HCT116 (cell line): Measurements from ENCODE around the gene IGFBP4. TPM values are rescaled to one million over a fixed set of nuclear protein-coding genes. Genes with fewer than 3 reads are reported as not detected.

ENCODE experiments used
- ATAC-seq: fragments of 200-7000 bp; cut with Tn5 transposase; 2 replicates; pipeline ENCODE4 v1.9.1; 2020; ENCODE audit warnings: mild to moderate bottlenecking, moderate library complexity
- BruUV-seq: library from RNA; stranded (reverse); fragments of 400-500 nt; replicated peaks from 2 replicates; lab custom pipeline; 2021; lab: Mats Ljungman, UMichigan
- CTCF ChIA-PET: fragments of 300-600 bp; sonication (Branson Sonifier 250); formaldehyde crosslinking; loops from one replicate; lab custom pipeline; 2021; ENCODE audit warnings: antibody characterized with exemption; lab: Charles Lee
- POLR2A ChIA-PET: fragments of 300-600, 350-600 bp; sonication (Branson Sonifier 250); formaldehyde crosslinking; loops from one replicate; lab custom pipeline; 2021; ENCODE audit warnings: antibody characterized with exemption; lab: Charles Lee
- RAD21 ChIA-PET, 2 experiments: fragments of 300-600 bp; sonication (Branson Sonifier 250); formaldehyde crosslinking; loops; one replicate each; lab custom pipeline; 2023; ENCODE audit warnings: low total read pairs in 2 of 2; ENCODE audit not compliant: uncharacterized antibody in 2 of 2, unreplicated experiment in 2 of 2, low non-redundant PET in 1 of 2; lab: Charles Lee
- DNase-seq: peaks from one replicate; pipeline ENCODE4 v3.0.0-alpha.2; 2010; ENCODE audit warnings: low read depth, low spot score
- H2AFZ ChIP-seq: fragments of 200-600 bp; shearing (Covaris generic), sonication (generic); 2 replicates; pipeline ENCODE4 v1.6.1; 2017; ENCODE audit warnings: low read depth, mixed run types, mixed read lengths, antibody characterized with exemption, low read length; ENCODE audit not compliant: poor library complexity, severe bottlenecking
- H3K27ac ChIP-seq: 2 replicates; pipeline ENCODE4 v1.5.1; 2012; ENCODE audit warnings: low read depth, low read length
- H3K27me3 ChIP-seq: fragments of 200-600 bp; sonication (generic); 2 replicates; pipeline ENCODE4 v1.6.1; 2016; ENCODE audit warnings: mixed run types, low read length, mixed read lengths; ENCODE audit not compliant: insufficient read depth
- H3K36me3 ChIP-seq, 2 experiments: fragments of 200-500 bp in 1 of 2; fragments of 200-600 bp in 1 of 2; sonication (Bioruptor generic) in 1 of 2; sonication (generic) in 1 of 2; 2 replicates each; pipeline versions ENCODE4 v1.5.1 to v1.6.1; 2014 to 2016; ENCODE audit warnings: low read length in 2 of 2, inconsistent platforms in 1 of 2, mixed read lengths in 1 of 2, mixed run types in 1 of 2; ENCODE audit not compliant: insufficient read depth in 2 of 2, control insufficient read depth in 1 of 2
- H3K4me1 ChIP-seq, 2 experiments: fragments of 200-600 bp in 1 of 2; sonication (generic) in 1 of 2; 2 replicates each; pipeline versions ENCODE4 v1.5.1 to v1.6.1; 2012 to 2017; ENCODE audit warnings: low read length in 2 of 2, inconsistent platforms in 1 of 2, mild to moderate bottlenecking in 1 of 2, mixed read lengths in 1 of 2, mixed run types in 1 of 2, moderate library complexity in 1 of 2; ENCODE audit not compliant: insufficient read depth in 2 of 2, control insufficient read depth in 1 of 2
- H3K4me2 ChIP-seq: fragments of 200-600 bp; sonication (generic); 2 replicates; pipeline ENCODE4 v1.6.1; 2017; ENCODE audit warnings: mixed run types, low read length, mixed read lengths
- H3K4me3 ChIP-seq, 2 experiments: fragments of 200-600 bp in 1 of 2; sonication (generic) in 1 of 2; replicated peaks in 1 of 2; 2 replicates each; pipeline ENCODE4 v1.5.1; 2011 to 2016; ENCODE audit warnings: low read length in 2 of 2, control low read depth in 1 of 2, low read depth in 1 of 2, mild to moderate bottlenecking in 1 of 2, mixed read lengths in 1 of 2, mixed run types in 1 of 2
- H3K79me2 ChIP-seq: fragments of 200-600 bp; sonication (generic); 2 replicates; pipeline ENCODE4 v1.6.1; 2017; ENCODE audit warnings: mild to moderate bottlenecking, mixed run types, low read length, moderate library complexity, mixed read lengths; ENCODE audit not compliant: insufficient read depth
- H3K9ac ChIP-seq: fragments of 200-600 bp; sonication (generic); 2 replicates; pipeline ENCODE4 v1.6.1; 2016; ENCODE audit warnings: low read length, mixed read lengths
- H3K9me2 ChIP-seq: fragments of 200-600 bp; sonication (generic), shearing (Covaris generic); 2 replicates; pipeline ENCODE4 v1.6.1; 2017; ENCODE audit warnings: mixed run types, mild to moderate bottlenecking, moderate library complexity; ENCODE audit not compliant: insufficient read depth
- H3K9me3 ChIP-seq, 2 experiments: fragments of 200-500 bp in 1 of 2; fragments of 200-600 bp in 1 of 2; sonication (Bioruptor generic) in 1 of 2; sonication (generic) in 1 of 2; 2 replicates each; pipeline ENCODE4 v1.6.1; 2014 to 2017; ENCODE audit warnings: low read length in 2 of 2, mixed read lengths in 2 of 2, inconsistent platforms in 1 of 2, low read depth in 1 of 2, mild to moderate bottlenecking in 1 of 2, mixed run types in 1 of 2, moderate library complexity in 1 of 2; ENCODE audit not compliant: control insufficient read depth in 1 of 2, insufficient read depth in 1 of 2
- H4K20me1 ChIP-seq: fragments of 200-600 bp; sonication (generic), shearing (Covaris generic); 2 replicates; pipeline ENCODE4 v1.6.1; 2017; ENCODE audit warnings: mixed run types, mild to moderate bottlenecking, moderate library complexity; ENCODE audit not compliant: insufficient read depth
- ATF3 ChIP-seq: IDR thresholded peaks from 2 replicates; pipeline ENCODE4 v1.6.1; 2012
- CBX3 ChIP-seq: IDR thresholded peaks from 2 replicates; pipeline ENCODE4 v1.6.1; 2012; ENCODE audit warnings: low read depth
- CEBPB ChIP-seq: IDR thresholded peaks from 2 replicates; pipeline ENCODE4 v1.6.1; 2012; ENCODE audit warnings: low read depth
- EZH2 ChIP-seq: fragments of 200-600 bp; sonication (generic); IDR thresholded peaks from 2 replicates; pipeline ENCODE4 v1.6.1; 2017; ENCODE audit warnings: antibody characterized with exemption, mixed run types
- EZH2phosphoT487 ChIP-seq: fragments of 200-600 bp; IDR thresholded peaks from 2 replicates; pipeline ENCODE4 v1.6.1; 2018; ENCODE audit warnings: antibody characterized with exemption, borderline replicate concordance
- FOSL1 ChIP-seq: IDR thresholded peaks from 2 replicates; pipeline ENCODE4 v1.6.1; 2012; ENCODE audit warnings: low read depth
- MAX ChIP-seq: IDR thresholded peaks from 2 replicates; pipeline ENCODE4 v1.6.1; 2012
- POLR2A ChIP-seq: IDR thresholded peaks from 2 replicates; pipeline ENCODE4 v1.7.0; 2011; ENCODE audit warnings: borderline replicate concordance; ENCODE audit not compliant: insufficient read depth, insufficient read length; ENCODE audit errors: extremely low read depth
- RAD21 ChIP-seq: IDR thresholded peaks from 2 replicates; pipeline ENCODE4 v1.6.1; 2012; ENCODE audit warnings: low read depth, mild to moderate bottlenecking
- SIN3A ChIP-seq: IDR thresholded peaks from 2 replicates; pipeline ENCODE4 v1.6.1; 2012; ENCODE audit warnings: low read depth
- SP1 ChIP-seq: IDR thresholded peaks from 2 replicates; pipeline ENCODE4 v1.6.1; 2012; ENCODE audit warnings: low read depth
- SRF ChIP-seq: IDR thresholded peaks from 2 replicates; pipeline ENCODE4 v1.6.1; 2012; ENCODE audit warnings: low read depth
- TCF7L2 ChIP-seq: IDR thresholded peaks from 2 replicates; pipeline ENCODE4 v1.7.0; 2011; ENCODE audit warnings: borderline replicate concordance, inconsistent platforms; ENCODE audit not compliant: insufficient read depth, insufficient read length; ENCODE audit errors: extremely low read depth
- ZBTB33 ChIP-seq: IDR thresholded peaks from 2 replicates; pipeline ENCODE4 v1.6.1; 2011; ENCODE audit warnings: mild to moderate bottlenecking, low read length, moderate library complexity; ENCODE audit not compliant: insufficient replicate concordance; ENCODE audit errors: extremely low read depth
- ZNF274 ChIP-seq: fragments of 200-500 bp; sonication (Bioruptor generic); IDR thresholded peaks from 2 replicates; pipeline ENCODE4 v1.6.1; 2014; ENCODE audit warnings: mild to moderate bottlenecking, low read depth, low read length, inconsistent platforms
- intact Hi-C: fragments of 100-400 bp; cut with micrococcal nuclease; formaldehyde crosslinking; loops from 2 replicates; pipeline ENCODE4 v1.10.0; 2022
- total RNA-seq: library from RNA; stranded (reverse); gene quantifications from one replicate; pipeline ENCODE4 v1.2.1, GENCODE V29; 2021; ENCODE audit not compliant: unreplicated experiment

Gene IGFBP4
- total RNA-seq, 1 experiment from 2014 or later, result 2.0 TPM

- Histone ChIP-seq H3K9ac (no peak overlapping the region), H3K9me3 (no peaks in the 10 kb centered on the region), H3K9me2 (no peaks in the 10 kb centered on the region), H3K79me2 (peaks cover 58% of the 10 kb centered on the region), H3K4me2 (no peak overlapping the region), H3K36me3 (peaks cover 25 to 28% of the 10 kb centered on the region in 2 experiments), H4K20me1 (no peaks in the 10 kb centered on the region), H2AFZ (no peak overlapping the region), H3K27ac (peak overlapping the region; percentile 10; the same call in 1 of the 2 replicates), H3K27me3 (no peaks in the 10 kb centered on the region), H3K4me1 (peaks cover 19 to 51% of the 10 kb centered on the region in 2 experiments), H3K4me3 (no peak overlapping the region)
- ATAC-seq, result no peak
- ChIA-PET POLR2A (no interaction called here), CTCF (interaction anchor here (0.6 to 1.0 kb wide), 2 partner anchors 20 kb away, joined by 3 to 4 read pairs; no protein-coding TSS in a partner anchor), RAD21 (interaction anchor here in 1 of 2 experiments (0.6 kb wide), 1 partner anchor 37 kb away, joined by 3 read pairs; no protein-coding TSS in a partner anchor)
- intact Hi-C loops, result no loop called here
- TF ChIP-seq MAX (no peak), POLR2A (no peak), TCF7L2 (no peak)
- BruUV-seq, result no TSS peak
- DNase-seq, result no peak
Measured at GRCh38 chr17:40496170-40496569, 52.9 kb downstream of the IGFBP4 start.

- CTCF ChIA-PET, result interaction anchor here (0.6 to 1.6 kb wide), 3 partner anchors 20 to 63 kb away, joined by 3 to 4 read pairs (median 3); no protein-coding TSS in a partner anchor
- H4K20me1 ChIP-seq, result no peaks in the 10 kb centered on the region
- no peaks in the 10 kb centered on the region for H3K9me3 ChIP-seq
- intact Hi-C loops, result no loop called here
- H3K9me2 ChIP-seq, result no peaks in the 10 kb centered on the region
- no peak overlapping the region for H3K4me2 ChIP-seq
- no peak overlapping the region for H3K27ac ChIP-seq
- BruUV-seq, result no TSS peak
- H2AFZ ChIP-seq, result no peak overlapping the region
- POLR2A ChIA-PET, result interaction anchor here (1.2 to 3.3 kb wide), 2 partner anchors 9 to 34 kb away, joined by 3 to 11 read pairs; no protein-coding TSS in a partner anchor
- DNase-seq (no peak), ATAC-seq (no peak)
- RAD21 ChIA-PET, result interaction anchor here in 1 of 2 experiments (0.6 kb wide), 2 partner anchors 17 to 36 kb away, joined by 3 read pairs; no protein-coding TSS in a partner anchor
- TF ChIP-seq ATF3 (no peak), EZH2phosphoT487 (no peak), CEBPB (no peak), EZH2 (no peak), SIN3A (no peak), RAD21 (no peak), CBX3 (no peak), FOSL1 (no peak), SRF (no peak), ZBTB33 (no peak), MAX (no peak), POLR2A (no peak), ZNF274 (no peak), SP1 (no peak)
- H3K79me2 ChIP-seq, result peaks cover 61% of the 10 kb centered on the region
- H3K27me3 ChIP-seq, result no peaks in the 10 kb centered on the region
- H3K4me3 ChIP-seq, result no peak overlapping the region
- peaks cover 25 to 28% of the 10 kb centered on the region in 2 experiments for H3K36me3 ChIP-seq
- no peak overlapping the region for H3K9ac ChIP-seq
- H3K4me1 ChIP-seq, result peaks cover 23 to 51% of the 10 kb centered on the region in 2 experiments
Measured at GRCh38 chr17:40496634-40497420, 53.6 kb downstream of the IGFBP4 start.
